Suprapubic skin (tissue), 4 donors: ENCODE data around the gene FOXN3. TPM values are rescaled to one million over a fixed set of nuclear protein-coding genes. Genes with fewer than 3 reads are reported as not detected.
"Not testable (repeated sequence)": the region's sequence is repeated elsewhere in the genome, so short reads cannot be mapped to it uniquely, and the experiment has no call there.

Experiments
- DNase-seq, 2 donors: peaks; one replicate each; pipeline ENCODE4 v3.0.0-alpha.2; 2019; ENCODE audit warnings: low spot score in 2 of 2
- H3K27ac ChIP-seq: fragments of 200-600 bp; sonication (generic); one replicate; pipeline ENCODE4 v1.5.1; 2019
- H3K27me3 ChIP-seq: fragments of 200-600 bp; sonication (generic); one replicate; pipeline ENCODE4 v1.5.1; 2019
- H3K36me3 ChIP-seq: fragments of 200-600 bp; sonication (generic); one replicate; pipeline ENCODE4 v1.5.1; 2019
- H3K4me1 ChIP-seq: fragments of 200-600 bp; sonication (generic); one replicate; pipeline ENCODE4 v1.5.1; 2019
- H3K4me3 ChIP-seq: fragments of 200-600 bp; sonication (generic); one replicate; pipeline ENCODE4 v1.5.1; 2019; ENCODE audit warnings: mild to moderate bottlenecking
- H3K9me3 ChIP-seq: fragments of 200-600 bp; sonication (generic); one replicate; pipeline ENCODE4 v1.5.1; 2019
- EP300 ChIP-seq: sonication (generic); formaldehyde crosslinking; IDR thresholded peaks from one replicate; pipeline ENCODE4 v1.6.1; 2017; ENCODE audit warnings: antibody characterized with exemption
- POLR2A ChIP-seq, 2 donors: fragments of 450-650 bp; IDR thresholded peaks; one replicate each; pipeline ENCODE4 v1.6.1; 2017; ENCODE audit warnings: antibody characterized with exemption in 2 of 2, mild to moderate bottlenecking in 2 of 2, moderate library complexity in 2 of 2
- POLR2AphosphoS5 ChIP-seq, 3 donors: sonication (generic); formaldehyde crosslinking; IDR thresholded peaks; one replicate each; pipeline ENCODE4 v1.6.1; 2017; ENCODE audit warnings: antibody characterized with exemption in 3 of 3
- WGBS: methylation state at CpG from one replicate; pipeline ENCODE4 v1.1.5; 2018; 5-methylcytosine and 5-hydroxymethylcytosine counted together
- total RNA-seq, 4 donors: library from RNA; depleted of rRNA; stranded (reverse); fragments of >200 nt; gene quantifications; one replicate each; pipeline ENCODE4 v1.1.0, GENCODE V29; 2016
- TF ChIP-seq, protein P1 (sequence below), 2 donors: fragments of 200-600 bp in 1 of 2; fragments of 450-650 bp in 1 of 2; sonication (generic) in 1 of 2; IDR thresholded peaks; one replicate each; pipeline ENCODE4 v1.5.1; 2016 to 2019; ENCODE audit warnings: antibody characterized with exemption in 2 of 2, mild to moderate bottlenecking in 1 of 2, moderate library complexity in 1 of 2

FOXN3 gene
- total RNA-seq, 4 donors from 2014 or later, result 117 to 272 (median 172) TPM

- TF ChIP-seq, protein P1, sequence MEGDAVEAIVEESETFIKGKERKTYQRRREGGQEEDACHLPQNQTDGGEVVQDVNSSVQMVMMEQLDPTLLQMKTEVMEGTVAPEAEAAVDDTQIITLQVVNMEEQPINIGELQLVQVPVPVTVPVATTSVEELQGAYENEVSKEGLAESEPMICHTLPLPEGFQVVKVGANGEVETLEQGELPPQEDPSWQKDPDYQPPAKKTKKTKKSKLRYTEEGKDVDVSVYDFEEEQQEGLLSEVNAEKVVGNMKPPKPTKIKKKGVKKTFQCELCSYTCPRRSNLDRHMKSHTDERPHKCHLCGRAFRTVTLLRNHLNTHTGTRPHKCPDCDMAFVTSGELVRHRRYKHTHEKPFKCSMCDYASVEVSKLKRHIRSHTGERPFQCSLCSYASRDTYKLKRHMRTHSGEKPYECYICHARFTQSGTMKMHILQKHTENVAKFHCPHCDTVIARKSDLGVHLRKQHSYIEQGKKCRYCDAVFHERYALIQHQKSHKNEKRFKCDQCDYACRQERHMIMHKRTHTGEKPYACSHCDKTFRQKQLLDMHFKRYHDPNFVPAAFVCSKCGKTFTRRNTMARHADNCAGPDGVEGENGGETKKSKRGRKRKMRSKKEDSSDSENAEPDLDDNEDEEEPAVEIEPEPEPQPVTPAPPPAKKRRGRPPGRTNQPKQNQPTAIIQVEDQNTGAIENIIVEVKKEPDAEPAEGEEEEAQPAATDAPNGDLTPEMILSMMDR (IDR thresholded peaks at IDR 0.05), result no peak
- TF ChIP-seq POLR2A (IDR thresholded peaks at IDR 0.05) (no peak), POLR2AphosphoS5 (IDR thresholded peaks at IDR 0.05) (no peak), EP300 (no peak)
- Histone ChIP-seq H3K9me3 (no peaks in the 10 kb centered on the region), H3K4me3 (no peak overlapping the region), H3K27ac (no peak overlapping the region), H3K36me3 (peaks cover 3% of the 10 kb centered on the region), H3K4me1 (peaks cover 8% of the 10 kb centered on the region), H3K27me3 (no peaks in the 10 kb centered on the region)
- WGBS, result 88% methylated on average over 10 of the region's 10 CpGs
- DNase-seq, result no peak
Observed at GRCh38 chr14:89202413-89203190, 214.4 kb downstream of the FOXN3 start.

DNA sequence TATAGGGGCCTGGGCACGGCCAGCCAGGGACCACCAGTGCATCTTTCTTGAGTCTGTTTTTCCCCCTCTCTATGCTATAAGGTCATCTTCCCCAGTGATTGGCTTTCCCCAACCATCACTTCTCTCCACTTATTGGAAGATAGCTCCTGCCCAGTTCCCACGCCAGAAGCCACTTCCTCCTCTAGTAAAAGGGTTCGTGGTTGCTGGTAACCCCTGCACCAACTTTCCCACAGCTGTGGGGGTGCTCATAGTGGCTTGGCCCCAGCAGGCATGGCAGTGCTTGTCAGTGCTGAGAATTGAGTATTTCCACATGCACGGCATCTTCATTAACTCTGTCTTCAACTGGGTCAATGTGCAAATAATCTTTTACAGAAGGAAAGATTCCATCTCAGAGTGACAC, 215.4 kb downstream of the FOXN3 start:
- Histone ChIP-seq H3K27me3 (no peaks in the 10 kb centered on the region), H3K9me3 (no peaks in the 10 kb centered on the region), H3K4me1 (peaks cover 7% of the 10 kb centered on the region), H3K27ac (no peak overlapping the region), H3K4me3 (no peak overlapping the region), H3K36me3 (peaks cover 8% of the 10 kb centered on the region)
- no peak for DNase-seq
- 78% methylated on average over 4 of the region's 4 CpGs for WGBS
- TF ChIP-seq POLR2AphosphoS5 (IDR thresholded peaks at IDR 0.05) (no peak), POLR2A (IDR thresholded peaks at IDR 0.05) (no peak), EP300 (no peak)
- TF ChIP-seq, protein P1 (IDR thresholded peaks at IDR 0.05), result no peak

- not testable (repeated sequence) for H3K4me3 ChIP-seq, H3K4me1 ChIP-seq, H3K27ac ChIP-seq, H3K27me3 ChIP-seq, H3K36me3 ChIP-seq, DNase-seq, H3K9me3 ChIP-seq
- WGBS, result 77% methylated on average over 3 of the region's 3 CpGs
Observed at GRCh38 chr14:89199357-89199756, 217.7 kb downstream of the FOXN3 start.

- 79% methylated on average over 12 of the region's 12 CpGs for WGBS
- H3K4me1 ChIP-seq, result peaks cover 5% of the 10 kb centered on the region
- no peak overlapping the region for H3K27ac ChIP-seq
Observed at GRCh38 chr14:89198544-89199329, 218.3 kb downstream of the FOXN3 start.

DNA sequence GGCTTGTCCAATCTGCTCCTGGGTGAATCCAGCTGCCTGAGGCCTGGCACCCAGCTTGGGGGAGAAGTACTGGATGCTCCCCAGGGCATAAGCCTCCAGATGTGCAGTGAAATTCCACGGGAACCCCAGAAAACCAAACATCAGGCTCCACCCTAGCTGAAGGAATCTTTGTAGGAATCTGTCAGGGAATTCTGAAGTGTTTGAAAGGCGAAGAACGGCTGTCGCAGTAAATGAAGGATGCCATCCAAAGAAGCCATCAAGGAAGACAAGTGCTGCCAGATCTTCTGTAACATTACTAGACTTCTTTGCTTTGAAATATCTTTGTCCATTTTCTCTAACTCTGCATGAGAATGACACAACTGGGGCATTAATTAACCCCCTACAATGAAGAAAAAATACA, 219.4 kb downstream of the FOXN3 start:
- WGBS, result 93% methylated on average over 4 of the region's 4 CpGs
- no peak for TF ChIP-seq POLR2AphosphoS5 (IDR thresholded peaks at IDR 0.05)
- TF ChIP-seq EP300, result no peak
- TF ChIP-seq POLR2A (IDR thresholded peaks at IDR 0.05), result no peak
- TF ChIP-seq, protein P1 (IDR thresholded peaks at IDR 0.05), result no peak

More at GRCh38 chr14:89198544-89199329, 218.3 kb downstream of the FOXN3 start:
- Histone ChIP-seq H3K9me3 (no peaks in the 10 kb centered on the region), H3K36me3 (peaks cover 4% of the 10 kb centered on the region), H3K4me3 (no peak overlapping the region), H3K27me3 (no peaks in the 10 kb centered on the region)
- TF ChIP-seq, protein P1 (IDR thresholded peaks at IDR 0.05), result no peak
- TF ChIP-seq EP300 (no peak), POLR2AphosphoS5 (IDR thresholded peaks at IDR 0.05) (no peak), POLR2A (IDR thresholded peaks at IDR 0.05) (no peak)
- DNase-seq, result no peak

More for the DNA sequence above, 219.4 kb downstream of the FOXN3 start:
- H3K27me3 ChIP-seq, result no peaks in the 10 kb centered on the region
- H3K27ac ChIP-seq, result no peak overlapping the region
- no peak overlapping the region for H3K4me3 ChIP-seq
- H3K36me3 ChIP-seq, result peaks cover 4% of the 10 kb centered on the region
- DNase-seq, result no peak
- H3K9me3 ChIP-seq, result no peaks in the 10 kb centered on the region
- H3K4me1 ChIP-seq, result peaks cover 3% of the 10 kb centered on the region
